NT2/D1 (cell line): ENCODE data around the gene LILRA2.
"Not testable (repeated sequence)": the region's sequence is repeated elsewhere in the genome, so short reads cannot be mapped to it uniquely, and the experiment has no call there.

Source experiments
- DNase-seq: peaks from one replicate; pipeline ENCODE4 v3.0.0-alpha.2; 2011; ENCODE audit warnings: low read depth, low spot score
- H3K27me3 ChIP-seq: 2 replicates; pipeline ENCODE4 v1.6.0; 2011; ENCODE audit warnings: mild to moderate bottlenecking; ENCODE audit not compliant: insufficient read length, insufficient read depth
- H3K36me3 ChIP-seq: 2 replicates; pipeline ENCODE4 v1.6.1; 2011; ENCODE audit warnings: mild to moderate bottlenecking, low read length, mixed read lengths; ENCODE audit not compliant: insufficient read depth, insufficient read length
- H3K4me1 ChIP-seq: 2 replicates; pipeline ENCODE4 v1.5.1; 2011; ENCODE audit not compliant: insufficient read depth, insufficient read length
- H3K4me3 ChIP-seq: 2 replicates; pipeline ENCODE4 v1.5.1; 2011; ENCODE audit warnings: low read depth; ENCODE audit not compliant: insufficient read length
- H3K9ac ChIP-seq: 2 replicates; pipeline ENCODE4 v1.6.0; 2011; ENCODE audit warnings: low read depth; ENCODE audit not compliant: insufficient read length
- H3K9me3 ChIP-seq: 2 replicates; pipeline ENCODE4 v1.5.1; 2011; ENCODE audit warnings: mild to moderate bottlenecking, low read length; ENCODE audit not compliant: insufficient read depth
- SUZ12 ChIP-seq: IDR thresholded peaks from 2 replicates; pipeline ENCODE4 v1.6.1; 2011; ENCODE audit not compliant: insufficient read length, insufficient read depth; ENCODE audit errors: extremely low read depth
- YY1 ChIP-seq: IDR thresholded peaks from 2 replicates; pipeline ENCODE4 v1.6.1; 2011; ENCODE audit not compliant: insufficient read length, insufficient read depth
- ZNF274 ChIP-seq: IDR thresholded peaks from 2 replicates; pipeline ENCODE4 v1.6.1; 2011; ENCODE audit warnings: mild to moderate bottlenecking, low read depth, low read length

LILRA2 gene

DNA sequence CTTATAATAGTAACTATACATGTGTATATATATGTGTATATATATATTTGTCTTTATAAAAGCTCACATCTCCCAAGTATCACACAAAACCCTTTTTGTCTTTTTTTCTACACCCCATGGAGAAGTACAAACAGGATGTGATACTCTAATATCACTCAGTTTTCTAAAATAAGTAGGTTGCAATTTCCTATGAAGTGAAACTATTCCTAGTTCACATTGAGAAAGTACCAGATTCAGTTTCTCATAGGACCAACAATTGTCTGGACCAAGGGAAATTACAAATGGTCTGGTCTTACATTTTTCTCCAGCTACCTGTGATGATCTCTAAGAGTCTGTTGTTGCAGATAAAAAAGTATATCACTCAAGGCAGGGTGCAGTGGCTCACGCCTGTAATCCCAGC, 38.8 kb downstream of the LILRA2 start:
- Histone ChIP-seq H3K9ac (no peak overlapping the region), H3K27me3 (no peaks in the 10 kb centered on the region), H3K9me3 (no peaks in the 10 kb centered on the region), H3K4me1 (no peaks in the 10 kb centered on the region), H3K4me3 (no peak overlapping the region), H3K36me3 (no peaks in the 10 kb centered on the region)
- TF ChIP-seq YY1 (no peak), SUZ12 (no peak), ZNF274 (no peak)
- DNase-seq: no peak

DNA sequence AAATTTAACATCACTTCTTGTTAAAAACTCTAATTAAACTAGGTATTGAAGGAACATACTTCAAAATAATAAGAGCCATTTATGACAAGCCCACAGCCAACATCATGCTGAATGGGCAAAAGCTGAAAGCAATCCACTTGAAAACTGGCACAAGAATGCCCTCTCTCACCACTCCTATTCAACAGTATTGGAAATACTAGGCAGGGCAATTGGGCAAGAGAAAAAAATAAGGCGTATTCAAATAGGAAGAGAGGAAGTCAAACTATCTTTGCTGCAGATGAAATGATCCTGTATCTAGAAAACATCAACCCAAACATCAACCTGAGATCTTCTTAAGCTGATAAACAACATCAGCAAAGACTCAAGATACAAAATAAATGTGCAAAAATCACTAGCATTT, 41.1 kb downstream of the LILRA2 start:
- Histone ChIP-seq H3K9ac (no peak overlapping the region), H3K9me3 (peaks cover 8% of the 10 kb centered on the region; the same call in 1 of the 2 replicates), H3K4me3 (no peak overlapping the region), H3K36me3 (no peaks in the 10 kb centered on the region), H3K27me3 (no peaks in the 10 kb centered on the region), H3K4me1 (no peaks in the 10 kb centered on the region)
- TF ChIP-seq ZNF274 (no peak), YY1 (no peak), SUZ12 (no peak)
- no peak for DNase-seq

DNA sequence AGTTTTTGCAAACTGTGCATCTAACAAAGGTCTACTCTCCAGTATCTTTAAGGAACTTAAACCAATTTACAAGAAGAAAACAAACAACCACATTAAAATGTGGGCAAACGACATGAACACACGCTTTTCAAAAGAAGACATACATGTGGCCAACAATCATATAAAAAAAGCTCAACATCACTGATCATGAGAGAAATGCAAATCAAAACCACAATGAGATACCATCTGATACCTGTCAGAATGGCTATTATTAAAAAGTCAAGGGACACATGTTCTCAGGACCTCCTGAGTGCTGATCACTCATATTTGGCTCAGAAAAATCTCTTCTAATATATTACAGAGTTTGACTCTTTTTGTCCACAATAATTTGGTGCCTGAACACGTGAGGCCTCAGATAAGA, 42.5 kb downstream of the LILRA2 start:
- no peaks in the 10 kb centered on the region for H3K36me3 ChIP-seq
- DNase-seq: no peak
- H3K4me1 ChIP-seq: no peaks in the 10 kb centered on the region
- H3K9ac ChIP-seq: no peak overlapping the region
- H3K4me3 ChIP-seq: no peak overlapping the region
- peaks cover 8% of the 10 kb centered on the region; the same call in 1 of the 2 replicates for H3K9me3 ChIP-seq
- no peak for TF ChIP-seq ZNF274
- TF ChIP-seq YY1: no peak
- TF ChIP-seq SUZ12: no peak
- no peaks in the 10 kb centered on the region for H3K27me3 ChIP-seq

DNA sequence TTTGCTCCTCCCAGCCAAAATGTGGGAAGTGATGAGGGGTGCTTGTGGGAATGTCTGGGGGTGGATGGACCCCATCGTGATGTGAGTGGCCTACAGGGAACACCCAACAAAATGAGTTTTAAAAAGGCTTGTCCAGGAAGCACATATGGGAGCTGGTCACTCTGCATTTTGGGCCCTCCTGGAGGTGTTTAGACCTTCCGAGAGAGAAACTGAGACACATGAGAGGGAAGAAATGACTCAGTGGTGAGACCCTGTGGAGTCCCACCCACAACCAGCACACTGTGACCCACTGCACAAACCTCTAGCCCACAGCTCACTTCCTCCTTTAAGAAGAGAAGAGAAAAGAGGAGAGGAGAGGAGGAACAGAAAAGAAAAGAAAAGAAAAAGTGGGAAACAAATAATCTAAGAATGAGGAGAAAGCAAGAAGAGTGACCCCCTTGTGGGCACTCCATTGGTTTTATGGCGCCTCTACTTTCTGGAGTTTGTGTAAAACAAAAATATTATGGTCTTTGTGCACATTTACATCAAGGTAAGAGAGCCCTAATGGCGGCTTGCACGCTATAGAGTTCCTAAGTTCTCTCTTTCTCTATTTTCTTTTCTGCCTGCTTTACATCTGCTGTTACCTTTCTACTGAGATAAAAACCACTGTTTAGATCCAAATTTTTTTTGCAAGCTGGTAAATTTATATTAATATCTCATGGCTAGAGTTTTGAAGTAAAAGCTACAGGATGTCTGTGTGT, 43.4 kb downstream of the LILRA2 start:
- peaks cover 8% of the 10 kb centered on the region; the same call in 1 of the 2 replicates for H3K9me3 ChIP-seq
- H3K27me3 ChIP-seq: no peaks in the 10 kb centered on the region
- H3K4me3 ChIP-seq: no peak overlapping the region
- no peak overlapping the region for H3K9ac ChIP-seq
- no peaks in the 10 kb centered on the region for H3K36me3 ChIP-seq
- TF ChIP-seq SUZ12: no peak
- no peak for TF ChIP-seq ZNF274
- no peak for TF ChIP-seq YY1
- no peak for DNase-seq
- no peaks in the 10 kb centered on the region for H3K4me1 ChIP-seq

DNA sequence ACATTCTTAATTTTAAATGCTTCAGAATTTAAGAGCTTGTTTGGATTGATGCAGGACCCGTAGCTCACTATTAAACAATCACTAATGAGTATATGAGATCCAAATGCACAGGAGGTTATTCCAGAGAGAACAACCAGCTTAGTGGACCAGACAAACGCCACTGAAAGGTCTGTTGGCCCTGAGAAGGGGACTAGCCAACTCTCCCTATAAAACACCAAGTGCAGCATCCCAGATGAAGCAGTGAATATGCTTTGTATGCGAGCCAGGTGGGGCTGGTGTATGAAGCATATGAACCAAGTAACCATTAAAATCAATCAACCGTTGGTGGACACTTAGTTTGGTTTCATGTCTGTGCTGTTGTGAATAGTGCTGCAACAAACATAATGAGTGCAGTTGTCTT, 46.9 kb downstream of the LILRA2 start:
- Histone ChIP-seq H3K9me3 (peaks cover 8% of the 10 kb centered on the region; the same call in 1 of the 2 replicates), H3K4me1 (no peaks in the 10 kb centered on the region), H3K27me3 (no peaks in the 10 kb centered on the region), H3K36me3 (no peaks in the 10 kb centered on the region), H3K9ac (no peak overlapping the region), H3K4me3 (no peak overlapping the region)
- DNase-seq: no peak
- no peak for TF ChIP-seq ZNF274
- no peak for TF ChIP-seq SUZ12
- TF ChIP-seq YY1: no peak

DNA sequence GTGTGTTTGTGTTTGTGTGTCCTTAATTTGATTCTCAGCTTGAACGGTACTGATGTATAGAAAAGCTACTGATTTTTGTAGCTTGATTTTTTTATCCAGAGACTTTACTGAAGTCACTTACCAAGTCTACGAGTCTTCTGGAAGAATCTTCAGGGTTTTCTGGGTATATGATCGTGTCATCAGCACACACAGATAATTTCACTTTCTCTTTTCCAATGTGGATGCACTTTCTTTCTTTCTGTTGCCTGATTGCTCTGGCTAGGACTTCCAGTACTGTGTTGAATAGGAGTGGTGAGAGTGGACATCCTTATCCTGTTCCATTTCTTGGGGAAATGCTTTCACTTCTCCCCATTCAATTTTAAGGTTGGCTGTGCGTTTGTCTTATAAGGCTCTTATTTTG, 48.8 kb downstream of the LILRA2 start:
- TF ChIP-seq YY1 (no peak), ZNF274 (no peak), SUZ12 (no peak)
- H3K36me3 ChIP-seq: no peaks in the 10 kb centered on the region
- no peaks in the 10 kb centered on the region for H3K27me3 ChIP-seq
- H3K4me1 ChIP-seq: no peaks in the 10 kb centered on the region
- H3K9me3 ChIP-seq: peaks cover 8% of the 10 kb centered on the region; the same call in 1 of the 2 replicates
- no peak for DNase-seq
- H3K4me3 ChIP-seq: no peak overlapping the region
- H3K9ac ChIP-seq: no peak overlapping the region

DNA sequence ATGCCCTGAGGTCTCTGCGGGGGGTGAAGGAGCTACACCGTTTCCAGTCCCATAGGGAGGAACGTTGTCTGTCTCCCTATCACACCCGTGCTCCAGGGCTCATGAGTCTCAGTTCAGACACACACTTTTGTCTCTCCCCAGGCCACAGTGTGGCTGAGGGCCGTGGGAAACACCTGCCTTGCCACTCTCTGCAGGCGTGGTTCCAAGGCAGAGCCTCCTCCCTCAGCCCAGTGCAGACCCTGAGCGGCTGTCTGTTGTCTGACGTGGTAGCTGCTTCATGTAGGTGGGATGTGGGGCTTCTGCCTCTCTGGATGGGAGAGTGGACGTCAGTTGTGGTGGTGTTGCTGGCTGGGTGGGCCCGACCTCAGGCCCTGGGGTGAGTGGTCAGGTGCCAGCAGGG, 50.6 kb downstream of the LILRA2 start:
- not testable (repeated sequence) for H3K36me3 ChIP-seq, DNase-seq, H3K9me3 ChIP-seq, H3K4me1 ChIP-seq, H3K27me3 ChIP-seq, H3K4me3 ChIP-seq, H3K9ac ChIP-seq

DNA sequence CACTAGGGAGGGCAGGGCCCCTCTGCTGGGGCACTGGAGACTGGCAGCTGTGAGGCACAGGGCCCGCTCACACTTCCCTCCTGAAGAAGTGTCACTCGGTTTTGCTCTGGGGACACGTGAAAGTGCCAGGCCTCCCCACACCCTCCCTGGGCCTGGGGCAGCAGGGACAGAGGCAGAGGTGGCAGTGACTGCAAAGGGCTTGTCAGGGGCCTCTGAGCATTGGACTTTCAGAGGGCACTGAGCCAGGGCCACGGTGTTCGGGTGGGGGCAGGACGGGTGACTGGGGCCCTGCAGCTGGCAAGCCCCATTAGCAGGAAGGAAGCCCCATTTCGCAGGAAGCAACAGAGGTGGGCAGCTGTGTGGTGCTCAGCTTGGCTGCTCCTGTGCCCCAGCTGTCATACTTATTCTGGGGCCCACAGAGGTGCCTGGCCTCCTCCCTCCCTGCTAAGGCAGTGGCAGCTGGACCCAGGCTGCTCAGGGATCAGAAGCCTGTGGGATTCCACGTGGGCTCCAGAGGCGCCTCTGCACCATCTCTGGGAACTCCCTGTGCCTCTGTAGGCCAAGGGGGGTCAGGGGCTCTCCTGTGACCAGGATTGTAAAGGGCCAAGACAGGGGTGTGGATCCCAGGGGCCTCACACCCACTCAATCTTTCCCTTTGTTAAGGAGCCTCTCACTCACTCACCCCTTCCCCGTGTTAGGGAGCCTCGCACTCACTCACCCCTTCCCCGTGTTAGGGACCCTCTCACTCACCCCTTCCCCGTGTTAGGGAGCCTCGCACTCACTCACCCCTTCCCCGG, 51.5 kb downstream of the LILRA2 start:
- not testable (repeated sequence) for H3K4me3 ChIP-seq, H3K4me1 ChIP-seq, H3K27me3 ChIP-seq, H3K36me3 ChIP-seq, H3K9ac ChIP-seq, H3K9me3 ChIP-seq, DNase-seq
